GM23248 (cell line): ENCODE results near the gene KYAT1. TPM values are rescaled to one million over a fixed set of nuclear protein-coding genes. Genes with fewer than 3 reads are reported as not detected.

Experiments
- DNase-seq: peaks from one replicate; pipeline ENCODE4 v3.0.0-alpha.2; 2015
- H2AFZ ChIP-seq: fragments of 200-600 bp; sonication (generic); 2 replicates; pipeline ENCODE4 v1.6.1; 2016; ENCODE audit warnings: antibody characterized with exemption
- H3F3A ChIP-seq: fragments of 200-600 bp; sonication (generic); 2 replicates; pipeline ENCODE4 v1.6.1; 2016; ENCODE audit warnings: mild to moderate bottlenecking, antibody characterized with exemption, mixed run types; ENCODE audit not compliant: insufficient read depth
- H3K27ac ChIP-seq: fragments of 200-600 bp; sonication (generic); 2 replicates; pipeline ENCODE4 v1.5.1; 2016; ENCODE audit warnings: mild to moderate bottlenecking
- H3K27me3 ChIP-seq: fragments of 200-600 bp; sonication (generic); replicated peaks from 2 replicates; pipeline ENCODE4 v1.6.1; 2016; ENCODE audit warnings: mild to moderate bottlenecking; ENCODE audit not compliant: insufficient read depth
- H3K36me3 ChIP-seq: fragments of 200-600 bp; sonication (generic); 2 replicates; pipeline ENCODE4 v1.6.1; 2016; ENCODE audit warnings: low read depth, mild to moderate bottlenecking
- H3K4me1 ChIP-seq: fragments of 200-600 bp; sonication (generic); 2 replicates; pipeline ENCODE4 v1.6.1; 2016; ENCODE audit warnings: mild to moderate bottlenecking; ENCODE audit not compliant: insufficient read depth
- H3K4me2 ChIP-seq: fragments of 200-600 bp; sonication (generic); one replicate; pipeline ENCODE4 v1.6.1; 2016; ENCODE audit warnings: mild to moderate bottlenecking; ENCODE audit not compliant: unreplicated experiment
- H3K4me3 ChIP-seq: fragments of 200-600 bp; sonication (generic); 2 replicates; pipeline ENCODE4 v1.5.1; 2016; ENCODE audit warnings: mild to moderate bottlenecking
- H3K79me2 ChIP-seq: fragments of 200-600 bp; sonication (generic); 2 replicates; pipeline ENCODE4 v1.6.1; 2016; ENCODE audit warnings: mild to moderate bottlenecking; ENCODE audit not compliant: insufficient read depth
- H3K9ac ChIP-seq: fragments of 200-600 bp; sonication (generic); 2 replicates; pipeline ENCODE4 v1.6.1; 2016; ENCODE audit warnings: mild to moderate bottlenecking
- H3K9me2 ChIP-seq: fragments of 200-600 bp; sonication (generic); 2 replicates; pipeline ENCODE4 v1.6.1; 2016; ENCODE audit warnings: mixed run types, mild to moderate bottlenecking, moderate library complexity; ENCODE audit not compliant: insufficient read depth
- H3K9me3 ChIP-seq: fragments of 200-600 bp; sonication (generic); one replicate; pipeline ENCODE4 v1.6.1; 2017; ENCODE audit warnings: low read depth
- H4K20me1 ChIP-seq: fragments of 200-600 bp; sonication (generic); 2 replicates; pipeline ENCODE4 v1.6.0; 2016; ENCODE audit not compliant: insufficient read depth
- EZH2 ChIP-seq: fragments of 200-600 bp; sonication (generic); IDR thresholded peaks from 2 replicates; pipeline ENCODE4 v1.6.1; 2018; ENCODE audit warnings: antibody characterized with exemption, mild to moderate bottlenecking; ENCODE audit not compliant: insufficient read depth, poor library complexity, severe bottlenecking
- EZH2phosphoT487 ChIP-seq: fragments of 200-600 bp; sonication (generic); IDR thresholded peaks from 2 replicates; pipeline ENCODE4 v1.6.1; 2018; ENCODE audit warnings: antibody characterized with exemption, moderate library complexity, mild to moderate bottlenecking, low read depth; ENCODE audit not compliant: insufficient read depth
- WGBS, 2 experiments: methylation state at CpG; one replicate each; pipeline ENCODE4 v1.1.6; 2015 to 2017; ENCODE audit warnings: low lambda C conversion rate in 2 of 2, low coverage in 1 of 2; ENCODE audit errors: missing lambda C conversion rate in 2 of 2; 5-methylcytosine and 5-hydroxymethylcytosine counted together
- in situ Hi-C: fragments of 300-500 bp; cut with MboI; formaldehyde crosslinking; loops from 2 replicates; pipeline ENCODE4 v1.15.0; 2020
- polyA plus RNA-seq: library from polyadenylated mRNA; unstranded; fragments of >200 nt; fragmentation: Nextera tagmentation; extraction: Ambion mirVana; gene quantifications from 2 replicates; pipeline ENCODE4 v1.2.1, GENCODE V29; 2016
- total RNA-seq: library from RNA; depleted of rRNA; stranded (reverse); fragments of >200 nt; shearing (Covaris generic); gene quantifications from 2 replicates; pipeline ENCODE4 v1.2.3, GENCODE V29; 2014

KYAT1 gene
- total and polyA plus RNA-seq, 2 experiments from 2014 or later = 5.1 to 5.5 TPM

- no peak for DNase-seq
- Histone ChIP-seq H3K9me2 (no peaks in the 10 kb centered on the region), H3K4me1 (peaks cover 4% of the 10 kb centered on the region), H2AFZ (no peak overlapping the region), H3K79me2 (peaks cover 19% of the 10 kb centered on the region), H3K27me3 (no peaks in the 10 kb centered on the region), H3K4me3 (no peak overlapping the region), H3K36me3 (no peaks in the 10 kb centered on the region; the same call in 1 of the 2 replicates), H3F3A (no peaks in the 10 kb centered on the region), H3K9me3 (no peaks in the 10 kb centered on the region), H4K20me1 (no peaks in the 10 kb centered on the region), H3K9ac (no peak overlapping the region), H3K4me2 (no peak overlapping the region), H3K27ac (no peak overlapping the region)
- 84 to 85% methylated on average over 8 of the region's 8 CpGs for WGBS, 2 experiments
- TF ChIP-seq EZH2 (no peak), EZH2phosphoT487 (no peak)
- in situ Hi-C loops = no loop called here
These were observed 88.6 kb downstream of the KYAT1 start for GRCh38 chr9:128792978-128793686.

- DNase-seq = no peak
- H3K27me3 ChIP-seq = no peaks in the 10 kb centered on the region
- no peaks in the 10 kb centered on the region for H3K9me3 ChIP-seq
- no peaks in the 10 kb centered on the region for H3K9me2 ChIP-seq
- H3K9ac ChIP-seq = no peak overlapping the region
- no peak overlapping the region for H3K27ac ChIP-seq
- no peak overlapping the region for H3K4me3 ChIP-seq
- 0 out of 2 replicates have a peak, but pooled peaks cover 5% of the 10 kb centered on the region for H3F3A ChIP-seq
- no peaks in the 10 kb centered on the region; the same call in 1 of the 2 replicates for H3K36me3 ChIP-seq
- H2AFZ ChIP-seq = no peak overlapping the region
- peaks cover 7% of the 10 kb centered on the region for H3K4me1 ChIP-seq
- WGBS, 2 experiments = 91 to 97% methylated on average over 9 of the region's 9 CpGs
- in situ Hi-C loops = no loop called here
- no peak overlapping the region for H3K4me2 ChIP-seq
- no peaks in the 10 kb centered on the region for H4K20me1 ChIP-seq
- TF ChIP-seq EZH2phosphoT487 (no peak), EZH2 (no peak)
- H3K79me2 ChIP-seq = peaks cover 29% of the 10 kb centered on the region
These were observed 89.6 kb downstream of the KYAT1 start for GRCh38 chr9:128792134-128792533.

- no peak for TF ChIP-seq EZH2phosphoT487
- no peak for TF ChIP-seq EZH2
- Histone ChIP-seq H4K20me1 (no peaks in the 10 kb centered on the region), H3K79me2 (peaks cover 27% of the 10 kb centered on the region), H3K9me3 (no peaks in the 10 kb centered on the region), H3K27me3 (no peaks in the 10 kb centered on the region), H3K27ac (no peak overlapping the region), H3K4me2 (no peak overlapping the region), H3K4me1 (peaks cover 7% of the 10 kb centered on the region), H3K9me2 (no peaks in the 10 kb centered on the region), H3K4me3 (no peak overlapping the region), H3F3A (0 out of 2 replicates have a peak, but pooled peaks cover 5% of the 10 kb centered on the region), H3K9ac (no peak overlapping the region), H3K36me3 (no peaks in the 10 kb centered on the region; the same call in 1 of the 2 replicates), H2AFZ (no peak overlapping the region)
- no peak for DNase-seq
- 100% methylated on average over 4 of the region's 4 CpGs for WGBS, 2 experiments
- in situ Hi-C loops = no loop called here
These were observed 91.2 kb downstream of the KYAT1 start for GRCh38 chr9:128790536-128790935.

GRCh38 chr9:128788445-128788844, 93.3 kb downstream of the KYAT1 start:
- in situ Hi-C loops = no loop called here

More at GRCh38 chr9:128788445-128788844, 93.3 kb downstream of the KYAT1 start:
- DNase-seq = no peak
- no peaks in the 10 kb centered on the region; the same call in 1 of the 2 replicates for H3K36me3 ChIP-seq
- no peaks in the 10 kb centered on the region for H3K9me2 ChIP-seq
- H3K4me2 ChIP-seq = peak overlapping the region; percentile 98
- no peaks in the 10 kb centered on the region for H3K9me3 ChIP-seq
- 38 to 50% methylated on average over 1 of the region's 1 CpG for WGBS, 2 experiments
- no peak overlapping the region for H3K27ac ChIP-seq
- 0 out of 2 replicates have a peak, but pooled peaks cover 5% of the 10 kb centered on the region for H3F3A ChIP-seq
- peaks cover 27% of the 10 kb centered on the region for H3K79me2 ChIP-seq
- no peak overlapping the region for H2AFZ ChIP-seq
- H3K27me3 ChIP-seq = no peaks in the 10 kb centered on the region
- no peaks in the 10 kb centered on the region for H4K20me1 ChIP-seq
- H3K4me3 ChIP-seq = peak overlapping the region; percentile 91
- peak overlapping the region; percentile 86 for H3K9ac ChIP-seq
- no peak for TF ChIP-seq EZH2
- no peak for TF ChIP-seq EZH2phosphoT487
- H3K4me1 ChIP-seq = peaks cover 7% of the 10 kb centered on the region
